Measurements from ENCODE around the gene PDXDC1. TPM values are rescaled to one million over a fixed set of nuclear protein-coding genes. Genes with fewer than 3 reads are reported as not detected.
"Not testable (repeated sequence)": the region's sequence is repeated elsewhere in the genome, so short reads cannot be mapped to it uniquely, and the experiment has no call there.

PDXDC1 gene
- total RNA-seq, 3 donors from 2014 or later = 66.4 to 86.6 (median 82.9) TPM

DNA sequence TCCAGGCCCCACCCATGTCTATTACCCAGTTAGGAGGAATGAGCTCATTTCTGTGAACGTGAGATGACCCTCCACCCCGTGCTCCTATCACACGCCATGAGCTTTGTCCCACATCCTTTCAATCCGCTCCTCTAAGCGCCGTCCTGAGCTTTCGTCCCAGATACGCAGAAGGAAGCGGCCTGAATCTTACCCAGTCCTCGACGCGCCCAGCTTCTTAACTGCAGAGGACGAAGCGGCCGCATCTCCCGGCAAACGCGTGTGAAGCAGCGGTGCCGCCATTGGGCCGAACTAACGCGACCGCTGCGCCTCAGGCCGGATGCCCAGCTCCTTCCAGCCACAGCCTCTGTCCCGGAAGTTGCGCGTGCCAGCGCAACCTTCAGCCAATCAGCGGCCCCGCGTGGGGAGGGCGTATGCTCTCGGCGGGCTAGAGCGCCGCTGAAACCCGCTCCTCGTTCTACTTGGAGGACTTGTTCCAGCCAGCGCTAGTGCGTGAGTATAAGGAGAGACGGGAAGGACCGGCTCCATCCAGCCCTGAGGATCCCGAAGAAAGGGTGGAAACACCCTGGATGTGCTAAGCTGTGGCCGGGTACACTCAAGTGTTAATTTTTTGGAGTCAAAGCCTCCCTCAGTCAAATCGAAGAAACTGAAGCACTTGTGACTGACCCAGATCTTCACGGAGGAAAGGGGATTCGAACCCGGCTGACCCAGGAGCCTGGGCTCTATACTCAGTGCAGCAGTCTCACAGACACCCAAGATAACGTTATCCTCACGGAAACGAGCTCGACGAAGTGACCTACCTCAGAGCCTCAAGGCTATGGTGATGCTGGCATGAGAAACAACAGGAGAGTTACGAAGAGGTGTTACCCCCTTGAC is 119.4 kb downstream of the PDXDC1 start, which contains the start of gene RRN3:
RRN3 (minus strand) TSS at position 318 of the 873 bp plus-strand sequence; CDS start at position 279, 39 bp downstream.
- H3K27me3 ChIP-seq; H3K36me3 ChIP-seq; intact Hi-C loops (cut with DNase I; ENCODE audit: low total_unique reads); H3K9me3 ChIP-seq; H3K4me1 ChIP-seq: not testable (repeated sequence)
- Histone ChIP-seq H3K4me3 (peak within 1 kb of the TSS; percentile 46 to 92 (median 69)), H3K27ac (peak within 1 kb of the TSS; percentile 85 to 93)
- peak; percentile 64 to 85 (median 76) for TF ChIP-seq POLR2AphosphoS5 (IDR thresholded peaks at IDR 0.05)
- peak; percentile 53 for TF ChIP-seq POLR2A (IDR thresholded peaks at IDR 0.05)
- peak; percentile 90 to 92 for DNase-seq (ENCODE audit: low spot score in 2 of 2)

- H3K27ac ChIP-seq; H3K4me3 ChIP-seq; H3K36me3 ChIP-seq; H3K4me1 ChIP-seq; H3K9me3 ChIP-seq; intact Hi-C loops (cut with DNase I; ENCODE audit: low total_unique reads); H3K27me3 ChIP-seq; DNase-seq (ENCODE audit: low spot score in 2 of 2): not testable (repeated sequence)
These were observed 121.8 kb downstream of the PDXDC1 start for GRCh38 chr16:15096583-15096972.

DNA sequence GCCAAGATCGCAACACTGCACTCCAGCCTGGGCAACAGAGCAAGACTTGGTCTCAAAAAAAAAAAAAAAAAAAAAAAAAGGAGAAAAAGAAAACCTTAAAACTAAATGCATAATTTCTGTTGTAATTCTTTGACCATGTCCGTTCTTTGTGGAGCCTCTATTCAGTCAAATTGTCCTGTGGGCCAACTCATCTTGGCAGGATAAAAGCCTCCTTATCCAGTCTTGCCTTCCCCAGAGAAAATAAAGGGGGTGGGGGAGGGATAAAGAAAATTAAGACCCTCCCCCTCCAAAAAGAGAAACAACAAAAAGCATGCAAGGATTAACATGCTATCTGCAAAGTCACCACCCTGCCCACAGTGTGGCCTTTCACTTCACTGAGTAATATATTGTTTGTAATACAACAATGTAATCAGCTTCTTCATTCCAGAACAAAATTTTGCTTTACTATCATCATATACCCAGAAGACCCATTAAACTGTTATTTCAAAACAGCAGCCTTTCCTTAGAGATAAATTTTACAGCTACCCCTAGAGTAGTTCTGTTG is 124.6 kb downstream of the PDXDC1 start:
- H3K27me3 ChIP-seq; H3K27ac ChIP-seq; H3K4me3 ChIP-seq; DNase-seq (ENCODE audit: low spot score in 2 of 2); H3K9me3 ChIP-seq; H3K36me3 ChIP-seq; intact Hi-C loops (cut with DNase I; ENCODE audit: low total_unique reads); H3K4me1 ChIP-seq: not testable (repeated sequence)

DNA sequence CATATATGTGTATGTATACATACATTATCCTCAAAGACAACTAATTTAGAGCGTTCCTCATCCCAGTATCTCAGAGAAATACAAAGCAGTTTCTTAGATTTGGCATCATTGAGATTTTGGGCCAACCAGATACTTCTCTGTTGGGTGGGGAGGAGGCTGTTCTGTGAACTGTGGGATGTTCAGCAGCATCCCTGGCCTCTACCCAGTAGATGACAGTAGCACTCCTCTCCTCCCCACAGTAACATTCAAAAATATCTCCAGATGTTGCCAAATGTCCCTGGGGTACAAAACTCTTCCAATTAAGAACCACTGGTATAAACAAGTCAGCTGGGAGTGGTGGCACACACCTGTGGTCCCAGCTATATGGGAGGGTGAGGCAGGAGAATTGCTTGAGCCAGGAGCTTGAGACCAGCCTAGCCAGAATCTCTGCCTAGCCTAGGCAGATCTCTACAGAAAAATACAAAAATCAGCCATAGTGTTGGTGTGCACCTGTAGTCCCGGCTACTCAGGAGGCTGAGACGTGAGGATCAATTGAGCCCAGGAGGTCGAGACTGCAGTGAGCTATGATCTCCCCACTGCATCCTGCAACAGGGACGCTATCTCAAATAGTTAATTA is 125.7 kb downstream of the PDXDC1 start:
- H3K27ac ChIP-seq; H3K4me3 ChIP-seq; H3K4me1 ChIP-seq; DNase-seq (ENCODE audit: low spot score in 2 of 2); intact Hi-C loops (cut with DNase I; ENCODE audit: low total_unique reads); H3K36me3 ChIP-seq; H3K27me3 ChIP-seq; H3K9me3 ChIP-seq: not testable (repeated sequence)

DNA sequence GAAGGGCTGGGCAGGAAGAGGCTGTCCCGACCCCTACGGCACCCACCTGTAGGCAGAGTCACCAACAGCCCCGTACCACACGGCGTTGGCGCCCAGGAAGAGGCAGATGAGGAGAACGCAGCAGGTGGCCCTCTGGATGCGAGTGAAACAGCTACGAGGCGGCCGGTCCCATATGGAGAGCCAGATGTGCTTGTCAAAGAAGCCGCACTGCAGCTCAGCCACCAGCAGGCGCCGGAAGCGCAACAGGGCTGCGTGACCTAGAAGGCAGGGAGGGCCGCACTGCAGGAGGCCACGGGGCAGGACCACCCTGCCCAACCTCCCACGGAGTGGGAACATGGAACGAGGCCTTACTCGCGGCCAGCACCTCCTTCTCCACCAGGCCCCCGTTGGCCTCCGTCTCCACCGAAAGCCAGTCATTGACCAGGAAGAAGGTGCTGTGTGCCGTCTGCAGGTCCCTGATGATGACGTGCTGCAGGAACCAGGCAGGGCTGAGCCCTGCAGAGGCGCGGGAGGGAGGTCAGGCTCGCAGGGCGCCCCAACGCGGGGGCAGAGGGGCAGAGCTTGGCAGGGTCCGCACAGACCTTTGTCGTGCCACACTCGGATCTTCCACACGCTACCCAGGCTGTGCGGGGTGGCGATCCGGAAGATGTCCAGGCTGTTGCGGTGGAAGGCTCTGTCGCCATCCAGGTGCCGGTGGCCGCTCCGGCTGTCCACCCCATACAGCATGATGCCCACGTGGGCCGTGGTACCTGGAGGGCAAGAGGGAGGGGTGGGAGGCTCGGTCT is 153.0 kb downstream of the PDXDC1 start:
- H3K4me3 ChIP-seq; intact Hi-C loops (cut with DNase I; ENCODE audit: low total_unique reads); DNase-seq (ENCODE audit: low spot score in 2 of 2): not testable (repeated sequence)

DNA sequence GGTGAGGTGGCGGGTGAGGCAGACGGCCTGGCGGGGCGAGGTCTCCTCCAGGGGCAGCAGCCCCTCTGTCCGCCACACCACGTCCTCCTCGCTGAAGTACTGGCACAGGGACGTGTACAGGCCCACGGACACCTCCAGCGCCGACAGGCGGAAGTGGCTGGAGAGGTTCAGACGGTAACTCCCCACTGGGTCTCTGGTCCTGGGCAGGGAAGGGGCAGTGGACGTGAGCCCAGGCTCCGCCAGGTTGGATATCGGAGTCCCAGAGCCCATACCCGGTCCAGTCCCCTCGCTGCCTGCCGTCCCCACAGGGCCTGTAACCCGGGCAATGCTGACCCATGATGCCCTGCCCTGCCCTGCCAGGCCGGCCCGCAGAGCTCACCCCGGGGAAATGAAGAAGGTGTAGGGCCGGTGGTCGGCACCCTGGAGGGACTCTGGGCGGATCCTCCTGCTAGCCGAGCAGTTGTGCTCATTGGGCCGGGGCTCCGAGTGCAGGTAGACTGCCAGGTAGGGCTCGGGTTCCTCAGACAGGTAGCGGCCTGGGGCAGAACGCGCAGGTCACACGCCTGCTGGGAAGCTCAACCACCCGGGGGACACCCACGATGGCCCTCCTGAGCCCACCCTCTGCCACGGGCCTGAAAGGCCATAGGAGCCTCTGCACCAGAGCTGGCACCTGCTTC is 155.6 kb downstream of the PDXDC1 start:
- H3K27ac ChIP-seq; H3K4me3 ChIP-seq; H3K9me3 ChIP-seq; H3K27me3 ChIP-seq; H3K36me3 ChIP-seq; intact Hi-C loops (cut with DNase I; ENCODE audit: low total_unique reads); DNase-seq (ENCODE audit: low spot score in 2 of 2); H3K4me1 ChIP-seq: not testable (repeated sequence)

More for the DNA sequence above, 153.0 kb downstream of the PDXDC1 start:
- not testable (repeated sequence) for H3K27me3 ChIP-seq, H3K27ac ChIP-seq, H3K4me1 ChIP-seq, H3K9me3 ChIP-seq, H3K36me3 ChIP-seq

DNA sequence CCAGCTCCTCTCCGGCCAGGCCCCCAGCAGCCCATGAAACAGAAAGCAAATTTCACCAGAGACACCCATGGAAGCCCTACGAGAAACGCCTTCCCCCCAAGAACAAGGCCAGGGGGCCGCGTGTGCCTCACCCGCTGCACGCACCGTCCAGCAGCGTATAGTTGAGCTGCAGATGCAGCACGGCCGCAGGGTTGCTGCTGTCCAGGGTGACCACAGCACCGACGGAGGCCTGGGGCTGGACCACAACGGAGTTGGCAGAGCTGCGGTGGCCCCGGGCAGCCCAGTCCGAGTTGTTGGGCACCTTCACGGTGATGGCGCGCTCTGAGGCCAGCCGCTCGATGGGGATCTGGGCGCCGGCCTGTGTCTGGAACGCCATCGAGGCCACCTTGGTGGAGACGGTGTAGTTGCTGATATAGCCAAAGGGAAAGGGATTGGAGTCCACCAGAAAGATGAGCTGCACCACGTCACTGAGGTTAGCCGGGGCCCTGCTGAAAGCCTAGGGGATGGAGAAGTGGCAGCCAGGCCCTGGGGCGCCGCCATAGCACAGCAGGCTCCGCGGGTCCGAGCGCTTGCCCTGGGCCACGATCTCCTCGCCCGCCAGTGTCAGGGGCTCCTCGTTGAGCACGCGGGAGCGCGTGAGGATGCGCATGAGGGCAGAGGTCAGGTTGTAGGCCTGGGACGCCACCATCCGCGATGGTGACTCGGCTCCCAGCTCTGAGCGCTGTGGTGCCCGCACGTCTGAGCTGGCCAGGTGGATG is 156.3 kb downstream of the PDXDC1 start:
- DNase-seq (ENCODE audit: low spot score in 2 of 2); intact Hi-C loops (cut with DNase I; ENCODE audit: low total_unique reads); H3K4me1 ChIP-seq; H3K27me3 ChIP-seq; H3K27ac ChIP-seq; H3K9me3 ChIP-seq; H3K4me3 ChIP-seq; H3K36me3 ChIP-seq: not testable (repeated sequence)

DNA sequence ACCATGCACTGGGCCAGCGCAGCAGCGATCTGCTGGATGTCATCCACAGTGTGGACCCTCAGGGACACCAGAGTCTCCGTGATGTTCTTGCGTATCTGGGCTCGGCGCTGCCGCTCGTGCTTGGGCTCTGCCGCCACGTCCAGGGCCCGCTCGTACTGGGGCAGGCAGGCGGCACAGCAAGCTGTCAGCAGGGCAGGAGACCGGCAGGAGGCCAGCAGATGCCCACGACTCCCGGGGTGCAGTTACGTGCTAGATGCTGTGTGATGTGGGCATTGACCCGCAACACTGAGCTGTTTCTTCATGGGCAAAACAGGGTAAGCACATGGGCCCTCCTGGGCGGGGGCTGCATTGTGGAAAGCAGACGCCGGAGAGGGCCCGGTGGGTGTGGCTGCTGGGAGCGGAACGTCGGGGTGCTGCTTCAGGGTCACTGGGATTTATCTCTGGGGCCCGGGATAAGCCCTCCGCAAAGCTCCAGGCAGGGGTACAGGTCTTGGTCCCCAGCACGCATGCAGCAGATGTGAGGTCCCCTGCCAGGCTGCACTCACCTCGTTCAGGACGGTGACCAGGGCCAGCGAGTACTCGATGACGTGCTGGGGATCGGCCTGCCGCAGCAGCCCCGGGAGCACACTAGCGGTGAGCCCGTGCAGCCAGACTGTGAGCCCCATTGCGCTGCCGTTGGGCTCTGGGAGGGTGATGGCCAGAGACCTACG is 158.0 kb downstream of the PDXDC1 start:
- intact Hi-C loops (cut with DNase I; ENCODE audit: low total_unique reads); DNase-seq (ENCODE audit: low spot score in 2 of 2); H3K4me3 ChIP-seq; H3K27me3 ChIP-seq; H3K9me3 ChIP-seq; H3K36me3 ChIP-seq; H3K27ac ChIP-seq; H3K4me1 ChIP-seq: not testable (repeated sequence)

GRCh38 chr16:15133554-15133953 is 158.7 kb downstream of the PDXDC1 start:
- H3K36me3 ChIP-seq; intact Hi-C loops (cut with DNase I; ENCODE audit: low total_unique reads); DNase-seq (ENCODE audit: low spot score in 2 of 2); H3K4me3 ChIP-seq; H3K27ac ChIP-seq; H3K9me3 ChIP-seq; H3K27me3 ChIP-seq; H3K4me1 ChIP-seq: not testable (repeated sequence)

GRCh38 chr16:15134752-15135482 is 160.1 kb downstream of the PDXDC1 start:
- H3K4me3 ChIP-seq; H3K27me3 ChIP-seq; H3K4me1 ChIP-seq; H3K27ac ChIP-seq; DNase-seq (ENCODE audit: low spot score in 2 of 2); H3K36me3 ChIP-seq; intact Hi-C loops (cut with DNase I; ENCODE audit: low total_unique reads); H3K9me3 ChIP-seq: not testable (repeated sequence)
